Endothelial cell (in vitro differentiated cells): ENCODE measurements around the gene GPR137C. TPM values are rescaled to one million over a fixed set of nuclear protein-coding genes. Genes with fewer than 3 reads are reported as not detected.

Experiments
- DNase-seq: peaks from one replicate; pipeline ENCODE4 v3.0.0; 2021; ENCODE audit warnings: low spot score
- H3K27ac Mint-ChIP-seq: one replicate; pipeline ENCODE4 v1.8.0; 2021; ENCODE audit warnings: mixed read lengths, inconsistent platforms; ENCODE audit not compliant: unreplicated experiment
- H3K27me3 Mint-ChIP-seq: one replicate; pipeline ENCODE4 v1.8.0; 2021; ENCODE audit warnings: mild to moderate bottlenecking, moderate library complexity, mixed read lengths, inconsistent platforms; ENCODE audit not compliant: unreplicated experiment
- H3K36me3 Mint-ChIP-seq: one replicate; pipeline ENCODE4 v1.8.0; 2021; ENCODE audit warnings: mild to moderate bottlenecking, low read depth, mixed read lengths, inconsistent platforms; ENCODE audit not compliant: unreplicated experiment
- H3K4me1 Mint-ChIP-seq: one replicate; pipeline ENCODE4 v1.8.0; 2021; ENCODE audit warnings: mild to moderate bottlenecking, mixed read lengths, inconsistent platforms; ENCODE audit not compliant: unreplicated experiment
- H3K4me3 Mint-ChIP-seq: one replicate; pipeline ENCODE4 v1.8.0; 2021; ENCODE audit warnings: mild to moderate bottlenecking, mixed read lengths, inconsistent platforms; ENCODE audit not compliant: unreplicated experiment
- H3K9me3 Mint-ChIP-seq: one replicate; pipeline ENCODE4 v1.8.0; 2021; ENCODE audit warnings: mixed read lengths, inconsistent platforms; ENCODE audit not compliant: unreplicated experiment
- total RNA-seq: library from RNA; stranded (reverse); fragmentation: NEBNext Ultra II Directional; extraction: Animal tissue kit (Norgen Biotek cat#: 25700); gene quantifications from one replicate; pipeline ENCODE4 v1.2.1, GENCODE V29; 2021; ENCODE audit not compliant: unreplicated experiment
- TF ChIP-seq, protein P1 (sequence below): fragments of 200-600 bp; sonication (generic); IDR thresholded peaks from one replicate; pipeline ENCODE4 v1.5.0; 2021; ENCODE audit warnings: antibody characterized with exemption; ENCODE audit not compliant: unreplicated experiment

Gene GPR137C
- total RNA-seq, 1 donor from 2014 or later = 3.3 TPM

GRCh38 chr14:52607061-52607460 is 54.4 kb downstream of the GPR137C start:
- Mint-ChIP-seq H3K4me1 (peaks cover 3% of the 10 kb centered on the region), H3K9me3 (peaks cover 5% of the 10 kb centered on the region), H3K4me3 (no peak overlapping the region), H3K27me3 (peaks cover 1% of the 10 kb centered on the region), H3K36me3 (no peaks in the 10 kb centered on the region), H3K27ac (no peak overlapping the region)
- TF ChIP-seq, protein P1, sequence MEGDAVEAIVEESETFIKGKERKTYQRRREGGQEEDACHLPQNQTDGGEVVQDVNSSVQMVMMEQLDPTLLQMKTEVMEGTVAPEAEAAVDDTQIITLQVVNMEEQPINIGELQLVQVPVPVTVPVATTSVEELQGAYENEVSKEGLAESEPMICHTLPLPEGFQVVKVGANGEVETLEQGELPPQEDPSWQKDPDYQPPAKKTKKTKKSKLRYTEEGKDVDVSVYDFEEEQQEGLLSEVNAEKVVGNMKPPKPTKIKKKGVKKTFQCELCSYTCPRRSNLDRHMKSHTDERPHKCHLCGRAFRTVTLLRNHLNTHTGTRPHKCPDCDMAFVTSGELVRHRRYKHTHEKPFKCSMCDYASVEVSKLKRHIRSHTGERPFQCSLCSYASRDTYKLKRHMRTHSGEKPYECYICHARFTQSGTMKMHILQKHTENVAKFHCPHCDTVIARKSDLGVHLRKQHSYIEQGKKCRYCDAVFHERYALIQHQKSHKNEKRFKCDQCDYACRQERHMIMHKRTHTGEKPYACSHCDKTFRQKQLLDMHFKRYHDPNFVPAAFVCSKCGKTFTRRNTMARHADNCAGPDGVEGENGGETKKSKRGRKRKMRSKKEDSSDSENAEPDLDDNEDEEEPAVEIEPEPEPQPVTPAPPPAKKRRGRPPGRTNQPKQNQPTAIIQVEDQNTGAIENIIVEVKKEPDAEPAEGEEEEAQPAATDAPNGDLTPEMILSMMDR = no peak
- DNase-seq = no peak

DNA sequence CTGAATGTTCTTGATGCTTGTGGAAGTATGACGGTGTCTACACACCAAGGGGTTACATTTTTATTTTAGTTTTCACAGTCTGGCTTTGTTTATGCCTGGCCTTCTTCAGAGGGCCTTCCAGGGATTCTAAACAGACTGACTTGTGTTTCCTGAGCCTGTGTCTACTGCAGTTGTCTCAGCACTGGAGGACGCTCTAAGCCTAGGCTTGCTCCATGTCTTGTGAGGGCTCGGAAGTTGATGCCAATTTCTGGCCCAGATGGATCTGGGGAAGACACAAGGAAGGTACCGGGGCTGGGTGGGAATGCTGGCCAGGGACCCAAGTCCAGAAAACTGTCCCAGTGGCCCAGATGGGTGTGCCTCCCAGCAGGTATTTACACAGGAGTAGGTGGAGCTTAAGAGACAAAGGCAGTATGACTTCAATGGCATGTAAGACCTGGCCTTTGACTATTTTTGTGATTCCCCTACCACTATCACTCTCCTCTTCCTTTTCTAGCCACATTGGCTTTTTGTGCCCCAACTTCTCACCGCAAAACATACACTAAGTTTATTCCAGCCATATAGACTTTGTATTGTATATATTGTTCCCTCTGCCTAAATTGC is 56.9 kb downstream of the GPR137C start:
- H3K4me3 Mint-ChIP-seq = no peak overlapping the region
- peaks cover 5% of the 10 kb centered on the region for H3K9me3 Mint-ChIP-seq
- H3K27me3 Mint-ChIP-seq = peaks cover 1% of the 10 kb centered on the region
- TF ChIP-seq, protein P1 = no peak
- H3K27ac Mint-ChIP-seq = no peak overlapping the region
- no peaks in the 10 kb centered on the region for H3K4me1 Mint-ChIP-seq
- no peaks in the 10 kb centered on the region for H3K36me3 Mint-ChIP-seq
- no peak for DNase-seq

- Mint-ChIP-seq H3K4me1 (no peaks in the 10 kb centered on the region), H3K4me3 (no peak overlapping the region), H3K27ac (no peak overlapping the region), H3K27me3 (peaks cover 1% of the 10 kb centered on the region), H3K9me3 (peaks cover under 1% of the 10 kb centered on the region), H3K36me3 (no peaks in the 10 kb centered on the region)
- no peak for DNase-seq
- TF ChIP-seq, protein P1 = no peak
These were observed 57.6 kb downstream of the GPR137C start for GRCh38 chr14:52610187-52610586.

DNA sequence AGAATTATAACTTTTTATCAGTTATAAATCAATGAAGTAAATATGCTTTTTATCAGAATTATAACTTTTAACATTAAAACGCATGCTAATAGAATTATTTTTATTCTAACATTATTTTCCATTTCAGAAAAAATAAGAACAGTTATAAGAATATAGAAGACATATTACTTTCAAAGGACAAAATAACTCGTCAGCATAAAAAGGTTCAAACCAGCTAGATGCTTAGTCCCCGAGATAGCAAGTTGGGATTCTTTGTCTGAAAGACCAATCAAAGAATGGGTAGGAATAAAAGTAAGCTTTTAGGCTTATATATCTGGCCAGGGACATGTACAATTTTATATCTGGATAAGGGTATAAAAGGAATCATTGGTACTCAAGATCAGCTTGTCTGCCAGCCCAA is 66.0 kb downstream of the GPR137C start:
- Mint-ChIP-seq H3K4me1 (no peaks in the 10 kb centered on the region), H3K9me3 (no peaks in the 10 kb centered on the region), H3K27me3 (no peaks in the 10 kb centered on the region), H3K4me3 (no peak overlapping the region), H3K27ac (no peak overlapping the region), H3K36me3 (no peaks in the 10 kb centered on the region)
- DNase-seq = no peak
- TF ChIP-seq, protein P1 = no peak

- no peaks in the 10 kb centered on the region for H3K36me3 Mint-ChIP-seq
- H3K27me3 Mint-ChIP-seq = no peaks in the 10 kb centered on the region
- DNase-seq = no peak
- H3K27ac Mint-ChIP-seq = no peak overlapping the region
- no peaks in the 10 kb centered on the region for H3K4me1 Mint-ChIP-seq
- no peaks in the 10 kb centered on the region for H3K9me3 Mint-ChIP-seq
- TF ChIP-seq, protein P1 = no peak
- no peak overlapping the region for H3K4me3 Mint-ChIP-seq
These were observed 67.1 kb downstream of the GPR137C start for GRCh38 chr14:52619687-52620086.
